Duodenal mucosa (tissue), 2 donors: Measurements from ENCODE around the gene FOXN1.
"Not testable (repeated sequence)": the region's sequence is repeated elsewhere in the genome, so short reads cannot be mapped to it uniquely, and the experiment has no call there.

Source experiments
- H3K27ac ChIP-seq: one replicate; pipeline ENCODE4 v1.7.0; 2013; ENCODE audit warnings: low read depth, low read length
- H3K27me3 ChIP-seq, 2 donors: one replicate each; pipeline ENCODE4 v1.7.0; 2013; ENCODE audit warnings: low read length in 2 of 2, control low read depth in 1 of 2; ENCODE audit not compliant: insufficient read depth in 2 of 2, control insufficient read depth in 1 of 2
- H3K36me3 ChIP-seq, 2 donors: one replicate each; pipeline ENCODE4 v1.7.0; 2013; ENCODE audit warnings: low read length in 2 of 2, control low read depth in 1 of 2; ENCODE audit not compliant: insufficient read depth in 2 of 2, control insufficient read depth in 1 of 2
- H3K4me1 ChIP-seq, 2 donors: one replicate each; pipeline ENCODE4 v1.7.0; 2013; ENCODE audit warnings: low read length in 2 of 2, control low read depth in 1 of 2; ENCODE audit not compliant: insufficient read depth in 2 of 2, control insufficient read depth in 1 of 2
- H3K4me3 ChIP-seq, 2 donors: one replicate each; pipeline ENCODE4 v1.7.0; 2013; ENCODE audit warnings: low read length in 2 of 2, low read depth in 1 of 2
- H3K9ac ChIP-seq, 2 donors: one replicate each; pipeline ENCODE4 v1.7.0; 2013; ENCODE audit warnings: low read length in 2 of 2, low read depth in 1 of 2
- H3K9me3 ChIP-seq, 2 donors: one replicate each; pipeline ENCODE4 v1.7.0; 2013; ENCODE audit warnings: low read length in 2 of 2, control low read depth in 1 of 2; ENCODE audit not compliant: control insufficient read depth in 1 of 2

FOXN1 gene

GRCh38 chr17:28513476-28513875, 7.3 kb downstream of the FOXN1 start:
- H3K9ac ChIP-seq: no peak overlapping the region
- H3K9me3 ChIP-seq: no peaks in the 10 kb centered on the region
- no peak overlapping the region for H3K27ac ChIP-seq
- H3K27me3 ChIP-seq: peaks cover 17 to 19% of the 10 kb centered on the region in 2 donors
- H3K4me3 ChIP-seq: no peak overlapping the region
- peaks cover 4 to 7% of the 10 kb centered on the region in 2 donors for H3K4me1 ChIP-seq
- no peaks in the 10 kb centered on the region for H3K36me3 ChIP-seq

- Histone ChIP-seq H3K4me3 (no peak overlapping the region), H3K27me3 (peaks cover 12 to 14% of the 10 kb centered on the region in 2 donors), H3K9ac (no peak overlapping the region), H3K27ac (no peak overlapping the region), H3K36me3 (no peaks in the 10 kb centered on the region), H3K4me1 (peaks cover 4 to 11% of the 10 kb centered on the region in 2 donors), H3K9me3 (no peaks in the 10 kb centered on the region)
Measured at GRCh38 chr17:28514561-28515002, 8.4 kb downstream of the FOXN1 start.

GRCh38 chr17:28515518-28515917, 9.4 kb downstream of the FOXN1 start:
- Histone ChIP-seq H3K9ac (no peak overlapping the region), H3K27me3 (peaks cover 6 to 9% of the 10 kb centered on the region in 2 donors), H3K4me1 (peaks cover 4 to 12% of the 10 kb centered on the region in 2 donors), H3K4me3 (no peak overlapping the region), H3K36me3 (no peaks in the 10 kb centered on the region), H3K9me3 (no peaks in the 10 kb centered on the region), H3K27ac (no peak overlapping the region)

- peaks cover 4 to 12% of the 10 kb centered on the region in 2 donors for H3K4me1 ChIP-seq
- no peak overlapping the region for H3K9ac ChIP-seq
- no peak overlapping the region for H3K4me3 ChIP-seq
- H3K9me3 ChIP-seq: no peaks in the 10 kb centered on the region
- peaks cover 6 to 9% of the 10 kb centered on the region in 2 donors for H3K27me3 ChIP-seq
- no peaks in the 10 kb centered on the region for H3K36me3 ChIP-seq
- H3K27ac ChIP-seq: no peak overlapping the region
Measured at GRCh38 chr17:28518132-28518531, 12.0 kb downstream of the FOXN1 start.

- H3K4me3 ChIP-seq: no peak overlapping the region
- H3K9me3 ChIP-seq: no peaks in the 10 kb centered on the region
- H3K27ac ChIP-seq: no peak overlapping the region
- H3K27me3 ChIP-seq: peaks cover 3 to 6% of the 10 kb centered on the region in 2 donors
- no peak overlapping the region for H3K9ac ChIP-seq
- peaks cover 4 to 12% of the 10 kb centered on the region in 2 donors for H3K4me1 ChIP-seq
- H3K36me3 ChIP-seq: no peaks in the 10 kb centered on the region
Measured at GRCh38 chr17:28518578-28518977, 12.4 kb downstream of the FOXN1 start.

GRCh38 chr17:28519236-28519635, 13.1 kb downstream of the FOXN1 start:
- Histone ChIP-seq H3K4me1 (peaks cover 4 to 11% of the 10 kb centered on the region in 2 donors), H3K27ac (no peak overlapping the region), H3K9ac (no peak overlapping the region), H3K27me3 (no peaks in the 10 kb centered on the region), H3K36me3 (no peaks in the 10 kb centered on the region), H3K9me3 (no peaks in the 10 kb centered on the region), H3K4me3 (no peak overlapping the region)

GRCh38 chr17:28520687-28521086, 14.5 kb downstream of the FOXN1 start:
- no peak overlapping the region for H3K4me3 ChIP-seq
- H3K9ac ChIP-seq: no peak overlapping the region
- peaks cover 9% of the 10 kb centered on the region in 2 donors for H3K4me1 ChIP-seq
- no peaks in the 10 kb centered on the region for H3K27me3 ChIP-seq
- no peaks in the 10 kb centered on the region for H3K36me3 ChIP-seq
- H3K27ac ChIP-seq: no peak overlapping the region
- no peaks in the 10 kb centered on the region for H3K9me3 ChIP-seq

GRCh38 chr17:28521311-28522085, 15.3 kb downstream of the FOXN1 start:
- no peaks in the 10 kb centered on the region for H3K27me3 ChIP-seq
- H3K36me3 ChIP-seq: no peaks in the 10 kb centered on the region
- no peaks in the 10 kb centered on the region for H3K9me3 ChIP-seq
- peaks cover 9 to 12% of the 10 kb centered on the region in 2 donors for H3K4me1 ChIP-seq
- no peak overlapping the region for H3K9ac ChIP-seq
- H3K4me3 ChIP-seq: no peak overlapping the region
- no peak overlapping the region for H3K27ac ChIP-seq

- peaks cover 12 to 19% of the 10 kb centered on the region in 2 donors for H3K4me1 ChIP-seq
- H3K4me3 ChIP-seq, H3K27ac ChIP-seq, H3K9ac ChIP-seq, H3K27me3 ChIP-seq, H3K9me3 ChIP-seq, H3K36me3 ChIP-seq: not testable (repeated sequence)
Measured at GRCh38 chr17:28522281-28522680, 16.1 kb downstream of the FOXN1 start.

- H3K4me1 ChIP-seq: peaks cover 12 to 28% of the 10 kb centered on the region in 2 donors
- H3K36me3 ChIP-seq: no peaks in the 10 kb centered on the region
- no peaks in the 10 kb centered on the region for H3K9me3 ChIP-seq
- no peak overlapping the region for H3K4me3 ChIP-seq
- no peaks in the 10 kb centered on the region for H3K27me3 ChIP-seq
- no peak overlapping the region for H3K27ac ChIP-seq
- no peak overlapping the region for H3K9ac ChIP-seq
Measured at GRCh38 chr17:28523186-28523585, 17.0 kb downstream of the FOXN1 start.
